RWPE1 (cell line): ENCODE results near the gene NFATC1.

Source experiments
- CTCF ChIA-PET: fragments of 350-600 bp; sonication (Branson Sonifier 250); formaldehyde crosslinking; extraction: SDS; loops from one replicate; lab custom pipeline; 2021; lab: Yijun Ruan, JAX
- POLR2A ChIA-PET: fragments of 400-600 bp; formaldehyde crosslinking; extraction: SDS; loops from one replicate; lab custom pipeline; 2020; ENCODE audit warnings: antibody characterized with exemption; ENCODE audit not compliant: low non-redundant PET; lab: Yijun Ruan, JAX
- DNase-seq: peaks from one replicate; pipeline ENCODE4 v3.0.0; 2012; ENCODE audit warnings: low spot score
- H3K27ac ChIP-seq: fragments of 450-650 bp; 2 replicates; pipeline ENCODE4 v1.5.1; 2017
- CTCF ChIP-seq: fragments of 450-650 bp; conservative IDR thresholded peaks from 2 replicates; pipeline ENCODE4 v1.5.1; 2017; ENCODE audit warnings: low read depth, mild to moderate bottlenecking

The NFATC1 gene

GRCh38 chr18:79483971-79484491 lies 88.3 kb downstream of the NFATC1 start:
- ChIA-PET POLR2A (no interaction called here), CTCF (no interaction called here)

GRCh38 chr18:79484661-79485621 lies 89.2 kb downstream of the NFATC1 start:
- DNase-seq = peak; percentile 54
- no peak for TF ChIP-seq CTCF
- peak overlapping the region; percentile 60 for H3K27ac ChIP-seq
- ChIA-PET POLR2A (no interaction called here), CTCF (no interaction called here)

More at GRCh38 chr18:79483971-79484491, 88.3 kb downstream of the NFATC1 start:
- H3K27ac ChIP-seq = peak overlapping the region; percentile 60; the same call in 1 of the 2 replicates
- TF ChIP-seq CTCF = no peak
- no peak for DNase-seq

GRCh38 chr18:79485788-79486355 lies 90.1 kb downstream of the NFATC1 start:
- TF ChIP-seq CTCF = no peak
- ChIA-PET POLR2A (no interaction called here), CTCF (no interaction called here)
- H3K27ac ChIP-seq = peak overlapping the region; percentile 60
- no peak for DNase-seq

GRCh38 chr18:79486356-79487182 lies 90.8 kb downstream of the NFATC1 start:
- ChIA-PET CTCF (no interaction called here), POLR2A (no interaction called here)
- DNase-seq = no peak
- no peak for TF ChIP-seq CTCF
- peak overlapping the region; percentile 60; the same call in 1 of the 2 replicates for H3K27ac ChIP-seq

GRCh38 chr18:79487183-79487800 lies 91.6 kb downstream of the NFATC1 start:
- no peak for DNase-seq
- POLR2A ChIA-PET = no interaction called here
- no peak for TF ChIP-seq CTCF
- CTCF ChIA-PET = no interaction called here
- H3K27ac ChIP-seq = no peak overlapping the region
